Keratinocyte (primary cell): Measurements from ENCODE around the gene NOVA2. TPM values are rescaled to one million over a fixed set of nuclear protein-coding genes. Genes with fewer than 3 reads are reported as not detected.

Experiments used
- DNase-seq: peaks from one replicate; pipeline ENCODE4 v3.0.0-alpha.2; 2011; ENCODE audit warnings: low read depth, missing footprints, low spot score
- FAIRE-seq: peaks from 2 replicates; lab custom pipeline; 2011; peaks lifted over from hg19 to GRCh38; lab: Jason Lieb, UNC
- H2AFZ ChIP-seq: 2 replicates; pipeline ENCODE4 v1.6.0; 2012; ENCODE audit warnings: low read length, control low read depth, inconsistent platforms; ENCODE audit not compliant: control insufficient read depth
- H3K27ac ChIP-seq: 2 replicates; pipeline ENCODE4 v1.5.1; 2011; ENCODE audit warnings: low read length; ENCODE audit not compliant: control insufficient read depth, insufficient read depth
- H3K27me3 ChIP-seq: 3 replicates; pipeline ENCODE4 v1.6.0; 2011; ENCODE audit warnings: low read length; ENCODE audit not compliant: control insufficient read depth, insufficient read depth; ENCODE audit errors: extremely low read depth
- H3K36me3 ChIP-seq, 2 experiments: 2 replicates in 1 of 2; 3 replicates in 1 of 2; pipeline ENCODE4 v1.5.1; 2011; ENCODE audit warnings: low read length in 2 of 2, mild to moderate bottlenecking in 1 of 2; ENCODE audit not compliant: control insufficient read depth in 2 of 2, insufficient read depth in 2 of 2; ENCODE audit errors: extremely low read depth in 1 of 2
- H3K4me1 ChIP-seq: 3 replicates; pipeline ENCODE4 v1.5.1; 2011; ENCODE audit warnings: low read length; ENCODE audit not compliant: control insufficient read depth, insufficient read depth; ENCODE audit errors: extremely low read depth
- H3K4me2 ChIP-seq: 3 replicates; pipeline ENCODE4 v1.6.0; 2011; ENCODE audit warnings: low read depth, low read length; ENCODE audit not compliant: control insufficient read depth, insufficient read depth; ENCODE audit errors: extremely low read depth
- H3K4me3 ChIP-seq, 3 experiments: fragments of 200-600 bp in 1 of 3; sonication (generic) in 1 of 3; 2 replicates in 2 of 3; 3 replicates in 1 of 3; pipeline ENCODE4 v1.5.1; 2011 to 2016; ENCODE audit warnings: low read length in 3 of 3, mild to moderate bottlenecking in 3 of 3, control low read depth in 2 of 3, inconsistent platforms in 1 of 3, low read depth in 1 of 3, mixed read lengths in 1 of 3, mixed run types in 1 of 3, moderate library complexity in 1 of 3; ENCODE audit not compliant: control insufficient read depth in 2 of 3, insufficient read depth in 2 of 3; ENCODE audit errors: extremely low read depth in 1 of 3
- H3K79me2 ChIP-seq: 2 replicates; pipeline ENCODE4 v1.6.0; 2012; ENCODE audit warnings: low read length; ENCODE audit not compliant: control insufficient read depth, insufficient read depth
- H3K9ac ChIP-seq: 3 replicates; pipeline ENCODE4 v1.6.0; 2011; ENCODE audit warnings: low read length; ENCODE audit not compliant: control insufficient read depth, insufficient read depth; ENCODE audit errors: extremely low read depth
- H3K9me1 ChIP-seq: 3 replicates; pipeline ENCODE4 v1.6.0; 2011; ENCODE audit warnings: low read length; ENCODE audit not compliant: control insufficient read depth, insufficient read depth; ENCODE audit errors: extremely low read depth
- H3K9me3 ChIP-seq: 2 replicates; pipeline ENCODE4 v1.5.1; 2012; ENCODE audit warnings: low read depth, low read length; ENCODE audit not compliant: control insufficient read depth
- H4K20me1 ChIP-seq: 3 replicates; pipeline ENCODE4 v1.6.0; 2011; ENCODE audit warnings: low read length; ENCODE audit not compliant: control insufficient read depth, insufficient read depth; ENCODE audit errors: extremely low read depth
- CTCF ChIP-seq, 3 experiments: IDR thresholded peaks in 1 of 3; conservative IDR thresholded peaks in 1 of 3; optimal IDR thresholded peaks in 1 of 3; 2 replicates in 2 of 3; 3 replicates in 1 of 3; pipeline versions ENCODE3 to v1.5.1; 2011; ENCODE audit warnings: low read length in 3 of 3, mild to moderate bottlenecking in 3 of 3, moderate library complexity in 2 of 3, control low read depth in 1 of 3, inconsistent platforms in 1 of 3; ENCODE audit not compliant: insufficient read depth in 2 of 3; ENCODE audit errors: extremely low read depth in 1 of 3
- EZH2 ChIP-seq: IDR thresholded peaks from one replicate; pipeline ENCODE4 v1.6.1; 2012; ENCODE audit warnings: inconsistent platforms, mild to moderate bottlenecking, low read length, moderate library complexity
- dilution Hi-C: fragments of 300-500 bp; cut with MboI; formaldehyde crosslinking; loops from one replicate; pipeline ENCODE4 v1.7.0; 2020; ENCODE audit warnings: low sequenced_read_pairs; ENCODE audit not compliant: extremely low pct_ligation_motif_present
- polyA plus RNA-seq, 5 experiments: library from polyadenylated mRNA; depleted of rRNA in 3 of 5; stranded (reverse) in 3 of 5; stranded (forward) in 1 of 5; unstranded in 1 of 5; fragments of >200 nt; gene quantifications; 1 replicate in 1 of 5; 2 replicates in 3 of 5; 3 replicates in 1 of 5; pipeline versions ENCODE4 v1.2.1 to v1.2.3, GENCODE V29; 2011 to 2012; ENCODE audit warnings: missing spikeins in 2 of 5, low read depth in 1 of 5, low replicate concordance in 1 of 5

NOVA2 gene
- polyA plus RNA-seq, 1 donor (not counting 4 experiments of a cell fraction or from before 2014, with no cell fraction given), result not detected

- no peak overlapping the region for H3K27ac ChIP-seq
These were observed 14.7 kb downstream of the NOVA2 start for GRCh38 chr19:45958769-45959516.

GRCh38 chr19:45958320-45958719 lies 15.3 kb downstream of the NOVA2 start:
- Histone ChIP-seq H4K20me1 (no peaks in the 10 kb centered on the region), H3K9ac (no peak overlapping the region), H3K4me2 (no peak overlapping the region), H3K27me3 (peaks cover 32% of the 10 kb centered on the region), H3K79me2 (no peaks in the 10 kb centered on the region), H2AFZ (no peak overlapping the region), H3K27ac (no peak overlapping the region), H3K9me3 (no peaks in the 10 kb centered on the region), H3K4me1 (peaks cover 21% of the 10 kb centered on the region), H3K9me1 (no peaks in the 10 kb centered on the region), H3K4me3 (no peak overlapping the region), H3K36me3 (no peaks in the 10 kb centered on the region)
- DNase-seq (no peak), FAIRE-seq (no peak)
- dilution Hi-C loops, result no loop called here
- no peak for TF ChIP-seq CTCF (optimal IDR thresholded peaks at IDR 0.05 in 1 of 3, IDR thresholded peaks at IDR 0.05 in 1 of 3, conservative IDR thresholded peaks at IDR 0.05 in 1 of 3; ENCODE audit: extremely low read depth in 1 of 3, insufficient read depth in 2 of 3, low read length in 3 of 3)
- TF ChIP-seq EZH2, result no peak

More at GRCh38 chr19:45958769-45959516, 14.7 kb downstream of the NOVA2 start:
- no peak overlapping the region for H2AFZ ChIP-seq
- dilution Hi-C loops, result no loop called here
- peaks cover 16% of the 10 kb centered on the region for H3K4me1 ChIP-seq
- no peaks in the 10 kb centered on the region for H3K79me2 ChIP-seq
- no peaks in the 10 kb centered on the region for H3K36me3 ChIP-seq
- DNase-seq, result no peak
- H4K20me1 ChIP-seq, result no peaks in the 10 kb centered on the region
- no peak overlapping the region for H3K4me2 ChIP-seq
- no peak overlapping the region for H3K9ac ChIP-seq
- H3K4me3 ChIP-seq, result no peak overlapping the region
- TF ChIP-seq CTCF (optimal IDR thresholded peaks at IDR 0.05 in 1 of 3, IDR thresholded peaks at IDR 0.05 in 1 of 3, conservative IDR thresholded peaks at IDR 0.05 in 1 of 3; ENCODE audit: extremely low read depth in 1 of 3, insufficient read depth in 2 of 3, low read length in 3 of 3) (no peak), EZH2 (no peak)
- FAIRE-seq, result no peak
- H3K9me3 ChIP-seq, result no peaks in the 10 kb centered on the region
- H3K9me1 ChIP-seq, result no peaks in the 10 kb centered on the region
- H3K27me3 ChIP-seq, result peaks cover 32% of the 10 kb centered on the region
